ENCODE results near the gene RASA3.
"Not testable (repeated sequence)": the region's sequence is repeated elsewhere in the genome, so short reads cannot be mapped to it uniquely, and the experiment has no call there.

Gene RASA3

GRCh38 chr13:114027046-114027715 is 105.2 kb downstream of the RASA3 start:
- DNase-seq, result no peak

GRCh38 chr13:114026481-114026880 is 105.9 kb downstream of the RASA3 start:
- no peak for DNase-seq

- DNase-seq, result no peak
Measured at GRCh38 chr13:114025714-114026431, 106.5 kb downstream of the RASA3 start.

GRCh38 chr13:114025405-114025713 is 107.1 kb downstream of the RASA3 start:
- no peak for DNase-seq

- no peak for DNase-seq
Measured at GRCh38 chr13:114024603-114025404, 107.6 kb downstream of the RASA3 start.

- DNase-seq, result no peak
Measured at GRCh38 chr13:114023716-114024602, 108.5 kb downstream of the RASA3 start.

- DNase-seq, result no peak
Measured at GRCh38 chr13:114022876-114023275, 109.5 kb downstream of the RASA3 start.

GRCh38 chr13:114022309-114022669 is 110.1 kb downstream of the RASA3 start:
- no peak for DNase-seq

- DNase-seq, result no peak
Measured at GRCh38 chr13:114021464-114022308, 110.7 kb downstream of the RASA3 start.

- DNase-seq, result no peak
Measured at GRCh38 chr13:114020750-114021463, 111.5 kb downstream of the RASA3 start.

- not testable (repeated sequence) for DNase-seq
Measured at GRCh38 chr13:114020134-114020533, 112.3 kb downstream of the RASA3 start.

- DNase-seq, result no peak
Measured at GRCh38 chr13:114019367-114019766, 113.1 kb downstream of the RASA3 start.

GRCh38 chr13:114018461-114019055 is 113.9 kb downstream of the RASA3 start:
- no peak for DNase-seq

- DNase-seq, result no peak
Measured at GRCh38 chr13:114017966-114018365, 114.5 kb downstream of the RASA3 start.

- DNase-seq, result no peak
Measured at GRCh38 chr13:114017028-114017630, 115.3 kb downstream of the RASA3 start.

GRCh38 chr13:114016321-114017027 is 115.9 kb downstream of the RASA3 start:
- no peak for DNase-seq

- DNase-seq, result no peak
Measured at GRCh38 chr13:114015969-114016295, 116.5 kb downstream of the RASA3 start.

GRCh38 chr13:114015111-114015968 is 117.1 kb downstream of the RASA3 start:
- no peak for DNase-seq

All from NCI-H510A treated with DMSO at 0.1 percent for 48 hours (cell line).